ENCODE results near the gene DNAH10.

Gene DNAH10

DNA sequence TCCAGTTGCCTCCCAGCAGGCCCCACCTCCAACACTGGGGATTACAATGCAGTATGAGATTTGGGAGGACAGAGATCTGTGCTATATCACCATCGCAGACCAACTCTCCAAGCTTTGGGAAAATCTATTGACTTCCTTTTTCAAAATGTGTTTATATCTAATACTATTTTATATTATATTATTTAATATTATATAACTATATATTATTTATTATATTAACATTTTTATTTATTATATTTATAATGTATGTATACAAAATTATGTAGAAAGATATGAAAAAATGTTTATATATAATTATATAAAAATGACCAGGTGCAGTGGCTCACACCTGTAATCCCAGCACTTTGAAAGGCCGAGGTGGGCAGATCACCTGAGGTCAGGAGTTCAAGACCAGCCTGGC, 36.4 kb downstream of the DNAH10 start:
- no peak for DNase-seq

DNA sequence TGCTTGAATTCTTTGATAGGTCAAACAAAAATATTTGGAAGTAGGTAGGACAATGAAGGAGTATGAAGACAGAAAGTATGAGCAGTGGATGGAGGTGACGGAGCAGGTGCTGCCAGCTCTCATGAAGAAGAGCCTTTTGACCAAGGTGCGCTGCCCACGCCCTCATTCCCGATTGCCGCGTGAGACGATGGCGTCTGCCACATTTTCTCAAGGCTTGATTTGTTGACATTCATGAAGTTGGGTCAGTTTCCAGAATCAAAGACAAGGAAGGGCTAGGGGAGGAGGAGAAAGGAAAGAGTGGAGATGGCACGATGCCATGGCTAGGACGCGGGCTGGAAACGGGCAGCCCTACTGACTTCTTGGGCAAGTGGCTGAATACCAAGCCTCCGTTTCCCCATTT, 37.1 kb downstream of the DNAH10 start:
- DNase-seq, result no peak

DNA sequence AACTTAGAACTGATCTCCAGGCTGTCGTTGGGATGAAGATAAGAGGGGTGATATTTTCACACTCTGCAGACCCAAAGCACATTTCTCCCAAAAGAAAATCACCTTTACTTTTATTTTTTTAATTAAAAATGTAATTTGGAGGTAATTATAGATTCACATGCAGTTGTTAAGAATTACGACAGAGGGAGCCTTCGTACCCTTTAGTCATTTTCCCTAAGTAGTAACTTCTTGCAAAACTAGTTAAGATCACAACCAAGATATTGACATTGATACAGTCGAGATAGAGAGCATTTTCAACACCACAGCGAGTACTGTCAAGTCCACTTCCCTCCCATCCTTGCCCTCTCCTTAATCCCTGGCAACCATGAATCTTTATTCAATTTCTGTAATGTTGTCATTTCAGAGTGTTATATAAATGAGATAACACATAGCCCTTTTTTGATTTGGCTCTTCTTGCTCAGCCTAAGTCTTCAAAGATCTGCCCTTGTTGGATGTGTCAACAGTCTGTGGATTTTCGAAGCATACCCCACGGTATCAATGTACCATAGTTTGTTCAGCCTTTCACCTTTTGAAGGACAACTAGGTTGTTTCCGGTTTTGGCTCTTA, 39.6 kb downstream of the DNAH10 start:
- no peak for DNase-seq

DNA sequence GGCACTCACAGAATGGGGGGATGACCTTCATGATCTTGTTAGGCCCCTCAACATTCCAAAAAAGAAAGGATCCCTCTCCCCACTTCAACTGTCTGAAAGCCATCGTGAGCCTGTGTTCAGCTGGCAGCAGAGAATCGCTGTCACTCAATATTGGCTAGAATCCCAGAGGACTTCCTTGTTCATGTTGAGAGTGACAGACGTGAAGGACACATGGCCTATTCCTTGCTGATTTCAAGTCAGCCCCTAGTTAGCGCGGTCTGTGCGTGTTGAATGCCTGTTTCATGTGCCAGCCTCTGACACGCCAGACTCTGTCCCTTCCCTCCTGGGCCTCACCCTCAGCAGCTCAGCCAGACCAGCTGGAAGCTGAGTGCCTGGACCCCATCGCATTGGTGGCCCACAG, 43.1 kb downstream of the DNAH10 start:
- DNase-seq, result no peak

DNA sequence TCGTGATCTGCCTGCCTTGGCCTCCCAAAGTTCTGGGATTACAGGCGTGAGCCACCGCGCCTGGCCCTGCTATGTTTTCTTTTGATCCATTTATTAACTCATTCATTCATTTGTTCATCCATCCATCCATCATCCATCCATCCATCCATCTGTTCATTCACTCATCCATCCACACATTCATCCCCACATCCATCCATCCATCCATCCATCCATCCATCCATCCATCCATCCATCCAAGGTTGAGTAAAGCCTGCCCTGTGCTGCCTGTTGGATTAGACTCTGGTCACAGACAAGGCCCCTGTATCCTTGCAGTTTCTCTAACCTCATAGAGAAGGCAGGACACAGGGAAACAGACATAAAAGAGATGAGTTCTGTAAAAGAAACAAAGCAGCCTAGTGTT, 44.9 kb downstream of the DNAH10 start:
- DNase-seq, result no peak

DNA sequence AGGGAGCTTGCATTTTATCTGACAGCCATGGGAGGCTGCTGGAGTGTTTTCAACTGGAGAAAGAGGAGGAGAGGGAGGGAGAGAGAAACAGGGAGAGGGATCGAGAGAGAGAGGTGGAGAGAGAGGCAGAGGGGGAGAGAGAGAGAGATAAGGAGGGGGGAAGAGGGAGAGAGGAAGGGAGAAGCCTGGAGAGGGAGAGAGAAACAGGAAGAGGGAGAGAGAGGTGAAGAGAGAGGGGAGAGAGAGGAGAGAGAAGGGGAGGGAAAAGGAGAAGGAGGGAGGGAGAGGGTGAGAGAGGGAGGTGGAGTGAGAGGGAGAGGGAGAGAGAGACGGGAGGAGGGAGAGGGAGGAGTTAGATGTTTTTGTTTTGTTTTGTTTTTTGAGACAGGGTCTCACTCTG, 45.6 kb downstream of the DNAH10 start:
- no peak for DNase-seq

DNA sequence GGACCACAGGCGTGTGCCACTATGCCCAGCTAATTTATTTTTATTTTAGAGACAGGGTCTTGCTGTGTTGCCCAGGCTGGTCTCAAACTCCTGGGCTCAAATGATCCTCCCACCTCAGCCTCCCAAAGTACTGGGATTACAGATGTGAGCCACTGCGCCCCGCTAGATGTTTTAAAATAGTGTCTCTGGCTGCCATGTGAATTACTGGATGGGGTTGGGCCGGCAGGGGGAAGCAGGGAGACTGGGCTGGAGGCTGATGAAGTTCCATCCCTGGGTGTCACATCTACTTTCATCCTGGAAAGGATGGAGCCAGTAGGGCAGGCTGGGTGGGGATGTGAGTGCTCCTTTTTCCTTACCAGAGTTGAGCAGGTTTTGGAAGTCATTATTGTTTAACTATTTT, 46.1 kb downstream of the DNAH10 start:
- no peak for DNase-seq

DNA sequence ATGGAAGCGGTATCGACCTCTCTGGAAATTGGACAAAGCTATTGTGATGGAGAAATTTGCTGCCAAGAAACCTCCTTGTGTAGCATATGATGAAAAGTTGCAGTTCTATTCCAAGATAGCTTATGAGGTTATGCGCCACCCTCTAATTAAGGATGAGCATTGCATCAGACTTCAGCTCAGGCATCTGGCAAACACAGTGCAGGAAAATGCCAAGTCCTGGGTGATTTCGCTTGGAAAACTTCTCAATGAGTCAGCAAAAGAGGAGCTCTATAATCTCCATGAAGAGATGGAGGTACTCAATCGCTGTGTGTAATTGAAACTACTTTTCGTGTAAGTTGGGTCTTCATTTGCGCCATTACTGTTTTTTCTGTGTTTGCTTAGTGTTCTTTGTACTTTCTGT, 51.2 kb downstream of the DNAH10 start:
- DNase-seq, result no peak

DNA sequence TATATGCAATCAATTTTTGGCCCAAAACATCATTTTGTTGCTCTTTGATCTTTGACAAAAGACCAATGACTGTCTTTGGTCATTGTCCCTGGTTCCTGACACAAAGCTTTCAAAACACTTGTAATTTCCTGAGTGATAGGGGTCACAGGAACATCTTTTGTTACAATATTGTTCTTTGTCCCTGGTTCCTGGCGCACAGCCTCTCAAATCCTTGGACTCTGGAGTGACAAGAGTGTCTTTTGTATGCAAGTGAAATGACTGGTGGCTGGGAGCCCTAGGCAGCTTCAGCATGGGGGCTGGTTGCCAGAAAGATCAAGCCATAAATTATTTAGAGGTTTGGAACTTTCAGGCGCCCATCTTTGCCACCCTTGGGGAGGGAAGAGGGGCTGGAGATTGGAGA, 53.9 kb downstream of the DNAH10 start:
- DNase-seq, result no peak

DNA sequence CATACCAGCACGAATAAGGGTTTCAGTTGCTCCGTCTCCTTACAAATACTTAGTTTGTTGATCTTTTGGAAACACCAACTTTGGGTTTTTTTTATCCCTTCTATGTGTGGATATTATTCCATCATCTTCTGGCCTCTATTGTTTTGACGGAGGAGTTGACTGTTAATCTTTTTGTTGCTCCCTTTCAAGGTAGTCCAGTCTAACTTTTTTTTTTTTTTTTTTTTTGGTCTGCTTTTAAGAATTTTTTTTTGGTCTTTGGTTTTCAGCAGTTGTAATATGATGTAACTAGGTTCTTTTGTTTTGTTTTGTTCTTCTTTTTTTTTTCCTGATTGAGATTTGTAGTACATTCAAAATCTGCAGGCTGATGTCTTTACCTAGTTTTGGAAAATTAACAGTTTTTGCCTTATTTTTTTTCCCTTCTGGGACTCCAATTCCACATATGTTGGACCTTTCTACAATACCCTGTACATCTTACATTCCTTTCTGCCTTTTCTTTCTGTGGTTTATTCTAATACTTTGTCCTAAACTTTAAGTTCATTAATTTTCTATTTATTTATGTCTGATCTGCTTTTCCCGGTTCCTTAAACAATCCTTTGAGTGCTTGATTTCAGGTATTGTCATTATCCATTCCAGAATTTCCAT, 54.9 kb downstream of the DNAH10 start:
- no peak for DNase-seq

DNA sequence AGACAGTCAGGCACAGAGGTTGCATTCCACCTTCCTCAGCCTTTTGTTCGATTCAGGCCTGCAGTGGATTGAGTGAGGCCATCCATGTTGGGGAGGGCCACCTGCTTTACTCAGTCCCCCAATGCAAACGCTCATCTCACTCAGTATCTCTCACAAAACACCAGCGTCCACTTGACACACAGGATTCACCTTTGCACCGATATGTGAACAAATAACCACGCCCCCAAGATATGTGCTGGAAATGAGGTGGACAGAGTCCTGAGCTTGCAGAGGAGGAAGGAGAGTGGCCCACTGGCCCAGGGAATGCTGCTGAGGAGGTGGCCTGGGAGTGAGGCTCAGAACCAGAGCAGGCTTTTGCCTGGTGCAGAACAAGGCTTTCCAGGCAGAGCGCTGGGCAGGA, 60.7 kb downstream of the DNAH10 start:
- DNase-seq, result no peak

DNA sequence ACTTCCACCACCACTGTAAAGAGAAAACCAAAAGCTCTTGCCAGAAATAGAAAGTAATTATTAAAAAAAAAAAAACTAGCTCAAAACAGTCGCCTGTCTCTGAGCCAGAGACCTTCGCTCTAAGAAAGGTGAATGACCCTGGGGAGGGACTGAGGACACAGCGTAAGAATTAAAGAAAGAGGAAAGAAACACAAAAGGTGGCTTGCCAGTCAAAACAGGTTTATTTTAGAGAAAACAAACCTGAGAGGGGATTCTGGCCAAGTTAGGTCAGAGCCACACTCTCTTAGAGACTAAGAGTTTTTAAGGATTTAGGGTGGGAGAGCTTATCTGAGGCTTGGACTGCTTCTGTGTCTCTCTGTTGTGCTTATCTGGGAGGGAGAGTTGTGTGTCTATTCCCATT, 66.0 kb downstream of the DNAH10 start:
- no peak for DNase-seq

DNA sequence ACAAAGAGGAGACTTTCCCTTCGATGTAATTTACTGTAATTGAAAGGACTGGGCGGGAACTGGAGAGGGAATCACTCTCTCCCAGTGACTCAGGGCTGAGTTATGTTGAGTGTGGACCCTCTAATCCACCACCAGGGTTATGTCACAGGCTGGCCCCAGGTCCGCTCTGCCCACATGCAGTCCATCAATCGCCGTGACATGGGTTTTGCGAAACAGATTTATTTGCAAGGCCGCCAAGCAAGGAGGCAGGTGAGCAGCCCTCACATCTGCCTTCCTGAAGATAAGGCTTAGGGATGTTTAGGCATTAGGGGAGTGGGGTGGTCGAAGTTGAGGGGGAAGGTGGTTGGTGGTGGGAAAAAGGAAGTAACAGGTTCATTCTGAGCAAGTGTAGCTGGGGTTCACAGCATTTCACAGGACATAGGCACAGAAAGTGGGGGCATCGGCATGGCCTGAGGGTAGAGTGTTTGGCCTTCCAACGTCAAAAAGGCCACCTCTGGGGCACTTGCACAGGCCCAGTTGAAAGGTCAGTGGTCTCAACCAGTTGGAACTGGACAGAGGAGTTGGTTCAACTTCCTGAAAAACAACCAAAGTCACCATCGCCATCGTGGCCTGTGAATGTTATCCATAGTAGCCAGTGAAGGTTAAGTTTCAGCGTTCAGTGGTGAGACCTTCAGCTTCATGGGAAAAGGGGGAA, 66.9 kb downstream of the DNAH10 start:
- no peak for DNase-seq

DNA sequence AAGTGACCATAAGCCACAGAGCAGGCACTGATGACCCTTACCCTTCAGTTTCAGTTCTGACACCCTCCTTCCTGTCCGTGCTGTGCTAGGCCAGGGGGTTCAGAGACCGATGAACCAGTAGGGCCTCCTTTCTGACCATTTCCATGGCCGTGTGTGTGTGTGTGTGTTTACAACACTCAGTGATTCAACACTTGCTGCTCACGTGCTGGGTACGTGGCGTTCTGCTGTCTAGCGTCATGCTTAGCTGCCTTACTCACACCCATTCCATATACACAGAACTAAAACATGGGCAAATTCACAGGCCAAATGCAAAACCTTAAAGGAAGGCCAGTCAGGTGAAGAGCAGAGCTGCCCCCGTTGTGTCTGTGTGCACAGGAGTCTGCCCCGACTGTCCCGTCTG, 67.5 kb downstream of the DNAH10 start:
- no peak for DNase-seq

DNA sequence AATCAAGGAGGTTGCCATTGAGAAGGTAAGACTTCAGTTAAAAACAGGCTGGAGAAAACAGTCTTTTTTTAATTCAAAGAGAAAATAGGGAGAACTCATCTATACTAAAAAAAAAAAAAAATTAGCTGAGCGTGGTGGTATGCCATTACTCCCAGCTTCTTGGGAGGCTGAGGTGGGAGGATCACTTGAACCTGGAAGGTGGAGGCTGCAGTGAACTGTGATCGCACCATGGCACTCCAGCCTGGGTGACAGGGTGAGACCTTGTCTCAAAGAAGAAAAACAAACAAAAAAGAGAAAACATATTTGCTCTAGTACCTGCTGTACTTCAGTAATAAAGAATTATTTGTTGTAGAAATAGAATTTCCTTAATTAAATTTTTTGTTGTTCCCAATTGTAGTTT, 68.6 kb downstream of the DNAH10 start:
- DNase-seq, result no peak

DNA sequence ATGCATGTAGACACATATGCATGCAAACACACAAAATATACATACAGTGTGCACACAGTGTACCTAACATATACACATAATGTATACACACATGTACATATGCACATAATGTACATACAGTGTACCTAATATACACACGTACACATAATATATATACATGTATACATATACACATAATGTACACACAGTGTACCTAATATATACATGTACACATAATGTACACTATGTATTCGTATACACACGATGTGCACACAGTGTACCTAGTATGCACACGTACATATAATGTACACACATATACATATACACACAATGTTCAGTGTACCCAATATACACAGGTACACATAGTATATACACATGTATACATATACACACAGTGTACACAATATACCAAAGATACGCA, 70.0 kb downstream of the DNAH10 start:
- DNase-seq, result no peak

DNA sequence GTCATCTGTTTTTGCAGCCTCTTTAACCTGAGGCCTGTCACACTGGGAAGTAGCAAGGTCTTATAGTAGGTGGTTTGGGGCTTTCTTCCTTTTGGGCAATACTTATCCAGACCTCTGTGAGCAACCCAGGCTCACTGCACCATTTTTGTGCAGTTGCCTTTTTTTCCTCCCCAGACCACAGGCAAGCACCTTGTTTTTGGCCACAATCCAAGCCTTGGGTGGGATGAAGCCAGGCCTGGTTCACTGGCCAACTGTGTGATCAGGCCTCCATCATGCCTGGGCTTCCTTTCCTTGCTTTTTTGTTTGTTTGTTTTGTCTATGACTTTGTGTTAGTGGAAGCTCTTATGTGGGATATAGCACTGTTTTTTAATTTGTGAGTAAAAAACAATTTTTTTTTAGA, 71.7 kb downstream of the DNAH10 start:
- DNase-seq, result no peak

DNA sequence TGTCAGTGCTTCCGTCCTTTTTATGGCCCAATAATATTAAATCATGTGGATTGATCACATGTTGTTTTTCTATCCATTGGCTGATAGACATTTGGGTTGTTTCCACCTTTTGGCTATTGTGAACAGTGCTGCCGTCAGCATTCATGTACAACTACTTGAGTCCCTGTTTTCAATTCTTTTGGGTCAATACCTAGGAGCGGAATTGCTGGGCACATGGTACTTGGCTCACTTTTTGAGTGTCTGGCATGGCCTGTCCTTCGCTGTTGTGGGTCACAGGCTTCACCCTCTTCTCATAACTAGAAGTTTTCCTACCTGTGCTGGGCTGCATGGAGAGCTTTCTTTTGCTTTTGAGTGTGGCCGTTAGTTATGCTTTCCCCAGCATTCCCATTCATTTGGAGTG, 72.7 kb downstream of the DNAH10 start:
- DNase-seq, result no peak

DNA sequence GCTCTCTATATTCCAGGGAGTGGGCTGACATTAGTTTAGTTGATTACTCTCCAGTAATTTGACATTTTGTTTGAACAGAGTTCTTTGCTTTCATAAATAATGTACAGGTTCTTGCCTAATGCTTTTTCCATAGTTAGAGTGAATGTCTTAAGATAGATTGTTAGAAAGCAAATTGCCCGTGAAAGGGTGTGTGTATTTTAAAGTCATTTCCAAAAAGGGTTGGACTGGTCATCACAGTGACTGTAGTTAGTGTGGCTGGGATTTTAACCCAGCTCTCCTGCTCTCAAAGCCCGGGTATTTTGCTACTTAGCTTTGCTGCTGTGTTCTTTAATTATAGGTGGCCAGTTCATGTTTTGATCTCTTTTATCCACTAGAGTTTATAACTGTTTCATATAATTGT, 74.2 kb downstream of the DNAH10 start:
- DNase-seq, result no peak

DNA sequence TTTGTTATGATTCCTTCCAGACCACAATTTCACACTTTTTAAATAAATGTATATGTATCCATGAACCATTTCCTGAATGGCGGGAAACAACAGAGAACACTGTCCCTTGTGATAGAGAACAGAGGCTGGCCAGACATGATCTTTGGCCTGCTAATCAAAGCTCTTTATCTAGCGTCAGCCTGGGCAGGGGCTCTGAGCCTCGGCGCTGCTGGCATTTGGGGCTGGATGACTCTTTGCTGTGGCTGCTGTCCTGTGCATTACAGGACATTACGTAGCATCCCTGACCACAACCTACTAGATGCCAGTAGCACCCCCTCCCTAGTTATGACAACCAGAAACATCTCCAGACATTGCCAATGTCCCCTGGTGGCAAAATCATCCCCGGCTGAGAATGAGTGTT, 77.7 kb downstream of the DNAH10 start:
- no peak for DNase-seq

DNA sequence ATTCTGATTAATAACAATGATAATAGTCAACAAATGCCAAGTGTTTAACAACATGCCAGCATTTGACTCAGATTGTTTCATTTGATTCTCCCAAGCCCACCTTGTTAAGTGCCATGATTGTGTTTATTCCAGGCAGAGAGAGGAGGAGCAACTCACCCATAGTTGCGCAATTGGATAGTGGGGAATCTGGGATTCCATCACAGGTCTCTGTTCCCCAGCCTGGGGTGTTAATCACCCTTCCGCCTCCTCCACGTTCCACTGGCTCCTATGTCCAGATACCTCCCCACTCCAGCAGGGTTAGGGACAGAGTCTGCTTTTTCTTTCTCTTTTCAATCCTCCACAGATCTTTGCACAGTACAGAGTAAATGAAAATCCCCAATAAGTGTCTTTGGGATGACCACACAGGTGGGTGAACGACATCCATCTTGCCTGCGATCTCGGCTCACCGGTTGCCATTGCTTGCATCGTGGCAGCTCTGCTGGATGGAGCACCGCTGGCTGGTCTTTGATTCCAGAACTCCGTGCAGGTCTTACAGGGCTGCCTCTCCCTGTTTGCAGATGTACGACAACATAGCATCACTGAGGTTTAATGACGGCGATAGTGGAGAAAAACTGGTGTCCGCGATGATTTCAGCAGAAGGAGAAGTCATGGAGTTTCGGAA, 78.8 kb downstream of the DNAH10 start:
- DNase-seq, result no peak

DNA sequence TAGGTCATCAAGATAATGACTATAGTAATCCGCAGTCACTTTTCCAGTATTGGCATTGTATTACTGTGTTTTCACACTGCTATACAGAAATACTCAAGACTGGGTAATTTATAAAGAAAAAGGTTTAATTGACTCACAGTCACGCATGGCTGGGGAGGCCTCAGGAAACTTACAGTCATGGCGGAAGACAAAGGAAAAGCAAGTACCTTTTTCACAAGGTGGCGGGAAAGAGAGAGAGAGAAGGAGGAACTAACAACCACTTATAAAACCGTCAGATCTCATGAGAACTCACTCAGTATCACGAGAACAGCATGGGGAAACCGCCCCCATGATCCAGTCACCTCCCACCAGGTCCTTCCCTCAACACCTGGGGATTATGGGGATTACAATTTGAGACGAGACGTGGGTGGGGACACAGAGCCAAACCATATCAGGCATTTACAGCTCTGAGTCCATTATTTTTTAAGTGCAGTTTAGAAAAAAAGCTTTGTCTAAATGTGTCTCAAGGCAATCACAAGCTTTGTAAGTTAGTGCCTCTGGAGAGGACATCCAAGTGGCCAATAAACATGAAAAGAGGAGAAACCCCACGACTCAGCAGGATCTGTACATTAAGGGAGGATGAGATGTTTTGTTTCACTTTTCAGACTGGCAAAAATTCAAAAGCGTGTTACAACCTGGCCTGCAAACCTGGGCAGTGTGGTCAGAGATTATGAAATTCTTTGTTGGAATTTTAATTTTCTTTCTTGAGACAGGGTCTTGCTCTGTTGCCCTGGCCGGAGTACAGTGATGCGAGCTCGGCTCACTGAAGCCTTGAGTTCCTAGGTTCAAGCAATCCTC, 82.0 kb downstream of the DNAH10 start:
- DNase-seq, result no peak

DNA sequence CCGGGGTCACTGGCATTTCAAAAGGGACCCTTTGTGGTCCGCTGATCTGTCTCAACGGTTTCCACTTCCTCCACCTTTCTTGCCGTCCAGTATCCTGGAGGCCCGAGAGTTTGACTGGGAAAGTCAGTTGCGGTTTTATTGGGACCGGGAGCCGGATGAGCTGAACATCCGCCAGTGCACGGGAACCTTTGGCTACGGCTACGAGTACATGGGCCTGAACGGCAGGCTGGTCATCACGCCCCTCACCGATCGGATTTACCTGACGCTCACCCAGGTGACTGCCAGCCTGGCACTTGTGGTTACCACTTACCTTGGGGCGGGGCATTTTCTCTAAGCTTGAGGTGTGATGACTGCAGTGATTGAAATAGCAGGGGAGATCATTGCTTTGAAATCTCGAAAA, 83.8 kb downstream of the DNAH10 start:
- no peak for DNase-seq
